Measurements from ENCODE around the gene ZDHHC4. TPM values are rescaled to one million over a fixed set of nuclear protein-coding genes. Genes with fewer than 3 reads are reported as not detected.

Gene ZDHHC4
- total RNA-seq: 71.3 and 80.6 TPM in 2 replicates

GRCh38 chr7:6577369-6578113 is at the start of gene ZDHHC4:
TSS of gene ZDHHC4 (plus strand) at chr7:6577454. CDS start at chr7:6580562, 3,108 bp downstream.

GRCh38 chr7:6551016-6551511 is 26.2 kb upstream of the ZDHHC4 start, which contains the start of gene GRID2IP:
TSS of gene GRID2IP (minus strand) at chr7:6551461. CDS start at chr7:6551436, 25 bp downstream.

GRCh38 chr7:6589829-6590644 is 12.8 kb downstream of the ZDHHC4 start, which contains the start of gene INTS15:
TSS of gene INTS15 (plus strand) at chr7:6590021. CDS start at chr7:6590284, 263 bp downstream.

GRCh38 chr7:6614953-6615722 is 37.9 kb downstream of the ZDHHC4 start, which contains the start of gene ZNF853:
TSS of gene ZNF853 (plus strand) at chr7:6615610. CDS start at chr7:6616175, 565 bp downstream.

GRCh38 chr7:6636741-6637543 is 59.7 kb downstream of the ZDHHC4 start, which contains the start of gene ZNF316:
TSS of gene ZNF316 (plus strand) at chr7:6637318. CDS start at chr7:6642410, 5,092 bp downstream.

Other genes starting within 250 kb of the ZDHHC4 start
- 15.8 and 21.5 TPM in 2 replicates for gene FAM220A, start 228.5 kb upstream of the ZDHHC4 start, total RNA-seq
- gene RAC1, start 202.9 kb upstream of the ZDHHC4 start, total RNA-seq: 49.6 and 66.3 TPM in 2 replicates
- gene DAGLB, start 129.5 kb upstream of the ZDHHC4 start, total RNA-seq: 11.1 and 15.5 TPM in 2 replicates
- 198 and 232 TPM in 2 replicates for gene KDELR2, start 93.3 kb upstream of the ZDHHC4 start, total RNA-seq
- not detected in 2 replicates for gene GRID2IP, start 26.0 kb upstream of the ZDHHC4 start, total RNA-seq
- gene INTS15, start 12.6 kb downstream of the ZDHHC4 start, total RNA-seq: 7.1 and 10.4 TPM in 2 replicates
- gene ZNF853, start 38.2 kb downstream of the ZDHHC4 start, total RNA-seq: 0.57 and 1.8 TPM in 2 replicates
- 6.8 and 10.4 TPM in 2 replicates for gene ZNF316, start 59.9 kb downstream of the ZDHHC4 start, total RNA-seq
- 14.1 and 19.8 TPM in 2 replicates for gene ZNF12, start 129.5 kb downstream of the ZDHHC4 start, total RNA-seq
- 0.14 and 0.37 TPM in 2 replicates for gene RSPH10B2, start 176.6 kb downstream of the ZDHHC4 start, total RNA-seq
- 43.9 and 50.2 TPM in 2 replicates for gene CCZ1B, start 248.8 kb downstream of the ZDHHC4 start, total RNA-seq

Measured in smooth muscle cell of bladder (primary cell).